NB4 (cell line): ENCODE results near the gene TEC.

Experiments
- CTCF ChIP-seq: IDR thresholded peaks from one replicate; pipeline ENCODE4 v1.5.1; 2012; ENCODE audit warnings: low read depth, low read length
- POLR2A ChIP-seq: IDR thresholded peaks from 2 replicates; pipeline ENCODE4 v1.6.1; 2011; ENCODE audit warnings: mild to moderate bottlenecking; ENCODE audit not compliant: insufficient read length; ENCODE audit errors: extremely low read depth

- TF ChIP-seq CTCF (no peak), POLR2A (no peak)
Measured at GRCh38 chr4:48191758-48192157, 77.9 kb downstream of the TEC start.
